ENCODE results near the gene DPEP1. TPM values are rescaled to one million over a fixed set of nuclear protein-coding genes. Genes with fewer than 3 reads are reported as not detected.
"Not testable (repeated sequence)": the region's sequence is repeated elsewhere in the genome, so short reads cannot be mapped to it uniquely, and the experiment has no call there.

DPEP1 gene
- total and polyA plus RNA-seq, 4 experiments from 2014 or later: not detected

DNA sequence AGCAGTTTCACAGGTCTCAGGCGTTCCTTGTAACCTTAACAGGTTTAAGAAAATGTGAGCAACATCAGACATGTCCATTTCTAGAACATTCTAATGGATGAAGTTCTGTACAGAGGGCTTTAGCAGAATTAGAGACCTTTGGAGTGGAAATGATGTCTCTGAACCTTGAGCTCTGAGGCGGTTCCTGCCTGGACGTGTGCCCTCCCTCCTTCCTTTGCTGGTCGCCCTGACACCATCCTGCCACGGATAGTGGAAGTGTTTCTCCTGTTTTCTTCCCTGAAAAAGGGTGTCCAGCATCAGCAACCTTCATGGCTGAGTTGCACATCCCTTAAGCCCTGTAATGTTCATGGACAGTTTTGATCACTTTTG is 55.3 kb downstream of the DPEP1 start:
- Mint-ChIP-seq H3K27ac (peak overlapping the region in 1 of 7 donors; percentile 42), H3K4me3 (no peak overlapping the region), H3K27me3 (no peaks in the 10 kb centered on the region), H3K9me3 (no peaks in the 10 kb centered on the region), H3K36me3 (no peaks in the 10 kb centered on the region), H3K4me1 (peaks cover 0 to 5% (median 4%) of the 10 kb centered on the region in 4 donors)
- ChIA-PET POLR2A (ENCODE audit: partially characterized antibody) (no interaction called here), CTCF (ENCODE audit: partially characterized antibody) (interaction anchor here (0.8 to 1.2 kb wide), 2 partner anchors 18 to 31 kb away, joined by 3 to 4 read pairs; partner anchors contain the start of gene CDK10)
- Histone ChIP-seq H3K4me1 (ENCODE audit: insufficient read depth, low read length) (no peaks in the 10 kb centered on the region), H3K9me3 (ENCODE audit: control insufficient read depth in 1 of 2, low read length in 2 of 2) (no peaks in the 10 kb centered on the region), H3K27ac (ENCODE audit: low read depth, low read length) (no peak overlapping the region), H3K36me3 (ENCODE audit: insufficient read depth, low read length) (no peaks in the 10 kb centered on the region), H3K27me3 (ENCODE audit: insufficient read depth, low read length) (no peaks in the 10 kb centered on the region), H3K4me3 (ENCODE audit: low read length in 2 of 2) (no peak overlapping the region)
- DNase-seq: no peak
- intact Hi-C loops (cut with micrococcal nuclease): no loop called here

DNA sequence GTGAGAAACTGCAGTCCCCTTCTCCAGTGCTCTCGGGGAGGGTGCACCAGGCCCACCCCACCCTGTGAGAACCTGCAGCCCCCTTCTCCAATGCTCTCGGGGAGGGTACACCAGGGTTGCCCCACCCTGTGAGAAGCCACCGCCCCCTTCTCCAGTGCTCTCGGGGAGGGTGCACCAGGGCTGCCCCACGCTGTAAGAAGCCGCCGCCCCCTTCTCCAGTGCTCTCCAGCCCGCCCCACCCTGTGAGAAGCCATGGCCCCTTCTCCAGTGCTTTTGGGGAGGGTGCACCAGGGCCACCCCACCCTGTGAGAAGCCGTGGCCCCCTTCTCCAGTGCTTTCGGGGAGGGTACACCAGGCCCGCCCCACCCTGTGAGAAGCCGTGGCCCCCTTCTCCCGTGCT is 56.3 kb downstream of the DPEP1 start:
- POLR2A ChIA-PET (ENCODE audit: partially characterized antibody): no interaction called here
- H3K27ac Mint-ChIP-seq: no peak overlapping the region

GRCh38 chr16:89670496-89671431 is 57.3 kb downstream of the DPEP1 start:
- ChIA-PET CTCF (ENCODE audit: partially characterized antibody) (interaction anchor here (0.7 to 1.2 kb wide), 2 partner anchors 29 to 189 kb away, joined by 3 read pairs; no protein-coding TSS in a partner anchor), POLR2A (ENCODE audit: partially characterized antibody) (interaction anchor here (0.6 kb wide), 1 partner anchor 29 kb away, joined by 3 read pairs; no protein-coding TSS in a partner anchor)
- Mint-ChIP-seq H3K4me3 (peak overlapping the region in 1 of 8 donors; percentile 20), H3K27me3 (no peaks in the 10 kb centered on the region), H3K27ac (no peak overlapping the region), H3K4me1 (peaks cover 0 to 5% (median 4%) of the 10 kb centered on the region in 4 donors), H3K9me3 (no peaks in the 10 kb centered on the region), H3K36me3 (no peaks in the 10 kb centered on the region)
- H3K27me3 ChIP-seq (ENCODE audit: insufficient read depth, low read length): no peaks in the 10 kb centered on the region
- intact Hi-C loops (cut with micrococcal nuclease): no loop called here
- H3K27ac ChIP-seq (ENCODE audit: low read depth, low read length): no peak overlapping the region
- H3K9me3 ChIP-seq (ENCODE audit: control insufficient read depth in 1 of 2, low read length in 2 of 2): no peaks in the 10 kb centered on the region
- no peak overlapping the region for H3K4me3 ChIP-seq (ENCODE audit: low read length in 2 of 2)
- no peaks in the 10 kb centered on the region for H3K4me1 ChIP-seq (ENCODE audit: insufficient read depth, low read length)
- no peaks in the 10 kb centered on the region for H3K36me3 ChIP-seq (ENCODE audit: insufficient read depth, low read length)
- DNase-seq: no peak

More for the DNA sequence above, 56.3 kb downstream of the DPEP1 start:
- H3K4me1 Mint-ChIP-seq: peaks cover 0 to 5% (median 4%) of the 10 kb centered on the region in 4 donors
- intact Hi-C loops (cut with micrococcal nuclease): no loop called here
- H3K9me3 Mint-ChIP-seq: no peaks in the 10 kb centered on the region
- no peaks in the 10 kb centered on the region for H3K27me3 Mint-ChIP-seq
- Histone ChIP-seq H3K27ac (ENCODE audit: low read depth, low read length) (no peak overlapping the region), H3K4me1 (ENCODE audit: insufficient read depth, low read length) (no peaks in the 10 kb centered on the region), H3K4me3 (ENCODE audit: low read length in 2 of 2) (no peak overlapping the region), H3K36me3 (ENCODE audit: insufficient read depth, low read length) (no peaks in the 10 kb centered on the region), H3K9me3 (ENCODE audit: control insufficient read depth in 1 of 2, low read length in 2 of 2) (no peaks in the 10 kb centered on the region), H3K27me3 (ENCODE audit: insufficient read depth, low read length) (no peaks in the 10 kb centered on the region)
- DNase-seq: no peak
- CTCF ChIA-PET (ENCODE audit: partially characterized antibody): no interaction called here
- H3K36me3 Mint-ChIP-seq: no peaks in the 10 kb centered on the region
- H3K4me3 Mint-ChIP-seq: no peak overlapping the region

DNA sequence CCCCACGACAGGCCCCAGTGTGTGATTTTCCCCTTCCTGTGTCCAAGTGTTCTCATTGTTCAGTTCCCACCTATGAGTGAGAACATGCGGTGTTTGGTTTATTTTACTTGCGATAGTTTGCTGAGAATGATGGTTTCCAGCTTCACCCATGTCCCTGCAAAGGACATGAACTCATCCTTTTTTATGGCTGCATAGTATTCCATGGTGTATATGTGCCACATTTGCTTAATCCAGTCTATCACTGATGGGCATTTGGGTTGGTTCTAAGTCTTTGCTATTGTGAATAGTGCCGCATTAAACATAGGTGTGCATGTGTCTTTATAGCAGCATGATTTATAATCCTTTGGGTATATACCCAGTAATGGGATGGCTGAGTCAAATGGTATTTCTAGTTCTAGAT is 58.1 kb downstream of the DPEP1 start:
- H3K4me3 ChIP-seq (ENCODE audit: low read length in 2 of 2); H3K9me3 ChIP-seq (ENCODE audit: control insufficient read depth in 1 of 2, low read length in 2 of 2); DNase-seq; H3K4me1 Mint-ChIP-seq; H3K36me3 ChIP-seq (ENCODE audit: insufficient read depth, low read length); H3K27ac ChIP-seq (ENCODE audit: low read depth, low read length); intact Hi-C loops (cut with micrococcal nuclease); H3K4me3 Mint-ChIP-seq; H3K27me3 Mint-ChIP-seq; H3K9me3 Mint-ChIP-seq; H3K4me1 ChIP-seq (ENCODE audit: insufficient read depth, low read length); H3K27me3 ChIP-seq (ENCODE audit: insufficient read depth, low read length); H3K36me3 Mint-ChIP-seq: not testable (repeated sequence)
- POLR2A ChIA-PET (ENCODE audit: partially characterized antibody): interaction anchor here (0.6 kb wide), 1 partner anchor 29 kb away, joined by 3 read pairs; no protein-coding TSS in a partner anchor
- H3K27ac Mint-ChIP-seq: peak overlapping the region in 1 of 7 donors; percentile 73
- CTCF ChIA-PET (ENCODE audit: partially characterized antibody): interaction anchor here (0.7 kb wide), 1 partner anchor 188 kb away, joined by 3 read pairs; no protein-coding TSS in a partner anchor

DNA sequence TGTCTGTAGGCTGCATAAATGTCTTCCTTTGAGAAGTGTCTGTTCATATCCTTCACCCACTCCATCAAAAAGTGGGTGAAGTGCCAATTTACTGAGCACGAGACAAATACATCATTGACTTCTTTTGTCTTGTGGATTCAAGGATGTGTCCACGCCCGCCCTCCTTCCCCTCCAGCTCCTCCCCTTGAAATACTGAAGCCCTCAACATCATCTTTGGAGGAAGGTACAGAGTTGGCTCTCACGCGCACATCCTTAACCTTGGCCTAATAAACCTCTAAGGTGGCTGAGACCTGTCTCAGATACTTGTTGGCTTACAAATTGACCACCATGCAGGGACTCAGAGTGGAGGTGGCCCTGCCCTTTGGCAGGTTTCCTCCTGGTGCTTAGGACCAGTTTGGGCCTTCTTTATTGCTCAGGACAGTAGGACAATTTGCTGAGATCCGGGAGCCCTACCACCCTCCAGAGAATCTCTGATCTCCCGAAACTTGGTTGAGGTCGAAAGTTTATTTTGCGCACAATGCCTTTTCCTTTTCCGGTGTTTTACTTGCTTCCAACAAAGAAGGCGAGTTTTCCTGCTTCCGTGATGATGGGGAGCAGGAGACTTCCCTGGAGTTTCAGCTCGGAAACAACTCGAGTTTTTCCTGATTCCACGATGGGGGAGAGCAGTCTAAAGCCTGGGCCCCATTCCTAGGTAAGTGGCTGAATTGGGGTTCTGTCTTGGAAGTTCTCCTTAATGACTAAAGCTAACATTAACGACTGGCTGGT is 58.9 kb downstream of the DPEP1 start:
- intact Hi-C loops (cut with micrococcal nuclease): no loop called here
- H3K27me3 ChIP-seq (ENCODE audit: insufficient read depth, low read length): no peaks in the 10 kb centered on the region
- DNase-seq: no peak
- no peaks in the 10 kb centered on the region for H3K36me3 ChIP-seq (ENCODE audit: insufficient read depth, low read length)
- Mint-ChIP-seq H3K9me3 (no peaks in the 10 kb centered on the region), H3K27me3 (no peaks in the 10 kb centered on the region), H3K4me3 (no peak overlapping the region), H3K4me1 (peaks cover 0 to 5% (median 4%) of the 10 kb centered on the region in 4 donors), H3K27ac (no peak overlapping the region), H3K36me3 (no peaks in the 10 kb centered on the region)
- H3K4me3 ChIP-seq (ENCODE audit: low read length in 2 of 2): no peak overlapping the region
- no peaks in the 10 kb centered on the region for H3K4me1 ChIP-seq (ENCODE audit: insufficient read depth, low read length)
- ChIA-PET POLR2A (ENCODE audit: partially characterized antibody) (no interaction called here), CTCF (ENCODE audit: partially characterized antibody) (no interaction called here)
- H3K9me3 ChIP-seq (ENCODE audit: control insufficient read depth in 1 of 2, low read length in 2 of 2): no peaks in the 10 kb centered on the region
- H3K27ac ChIP-seq (ENCODE audit: low read depth, low read length): no peak overlapping the region

DNA sequence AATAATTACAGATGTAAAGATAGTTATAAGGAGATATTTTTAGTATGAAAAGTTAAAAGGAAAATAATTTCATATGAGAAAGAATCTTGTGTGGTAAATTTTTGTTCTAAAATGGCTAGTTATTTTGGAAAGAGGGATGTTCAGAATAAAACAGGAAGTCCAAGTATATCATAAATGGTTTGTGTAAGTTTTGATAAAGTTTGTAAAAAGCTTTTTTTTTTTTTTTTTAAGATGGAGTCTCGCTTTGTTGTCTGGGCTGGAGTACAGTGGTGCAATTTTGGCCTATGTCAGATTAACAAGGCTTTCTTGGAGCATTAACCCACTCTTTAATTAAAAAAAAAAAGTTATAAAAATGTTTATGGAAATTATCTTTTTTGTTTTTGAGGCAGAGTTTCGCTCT is 64.8 kb downstream of the DPEP1 start:
- no peak overlapping the region for H3K4me3 Mint-ChIP-seq
- no peaks in the 10 kb centered on the region for H3K4me1 Mint-ChIP-seq

More for the DNA sequence above, 64.8 kb downstream of the DPEP1 start:
- H3K4me1 ChIP-seq (ENCODE audit: insufficient read depth, low read length): no peaks in the 10 kb centered on the region
- H3K27ac Mint-ChIP-seq: no peak overlapping the region
- DNase-seq: no peak
- H3K27me3 ChIP-seq (ENCODE audit: insufficient read depth, low read length): no peaks in the 10 kb centered on the region
- no peaks in the 10 kb centered on the region for H3K36me3 ChIP-seq (ENCODE audit: insufficient read depth, low read length)
- no peak overlapping the region for H3K27ac ChIP-seq (ENCODE audit: low read depth, low read length)
- H3K27me3 Mint-ChIP-seq: peaks cover 0 to 1% of the 10 kb centered on the region in 2 donors
- H3K4me3 ChIP-seq (ENCODE audit: low read length in 2 of 2): no peak overlapping the region
- H3K36me3 Mint-ChIP-seq: no peaks in the 10 kb centered on the region
- H3K9me3 Mint-ChIP-seq: peaks cover 0 to 2% (median 0%) of the 10 kb centered on the region in 8 donors
- ChIA-PET CTCF (ENCODE audit: partially characterized antibody) (interaction anchor here (1.5 kb wide), 1 partner anchor 22 kb away, joined by 5 read pairs; no protein-coding TSS in a partner anchor), POLR2A (ENCODE audit: partially characterized antibody) (no interaction called here)
- intact Hi-C loops (cut with micrococcal nuclease): no loop called here
- H3K9me3 ChIP-seq (ENCODE audit: control insufficient read depth in 1 of 2, low read length in 2 of 2): no peaks in the 10 kb centered on the region
